DND-41 (cell line): ENCODE data around the gene RBFOX2.

Source experiments
- EZH2 ChIP-seq: IDR thresholded peaks from 3 replicates; pipeline ENCODE4 v1.6.1; 2012; ENCODE audit warnings: borderline replicate concordance, low read depth, mild to moderate bottlenecking, moderate library complexity, low read length, inconsistent platforms; ENCODE audit not compliant: severe bottlenecking
- TF ChIP-seq, protein P1 (sequence below): IDR thresholded peaks from 2 replicates; pipeline ENCODE4 v1.5.1; 2012; ENCODE audit warnings: borderline replicate concordance, low read length, moderate library complexity, mild to moderate bottlenecking; ENCODE audit not compliant: poor library complexity, severe bottlenecking; ENCODE audit errors: extremely low read depth

DNA sequence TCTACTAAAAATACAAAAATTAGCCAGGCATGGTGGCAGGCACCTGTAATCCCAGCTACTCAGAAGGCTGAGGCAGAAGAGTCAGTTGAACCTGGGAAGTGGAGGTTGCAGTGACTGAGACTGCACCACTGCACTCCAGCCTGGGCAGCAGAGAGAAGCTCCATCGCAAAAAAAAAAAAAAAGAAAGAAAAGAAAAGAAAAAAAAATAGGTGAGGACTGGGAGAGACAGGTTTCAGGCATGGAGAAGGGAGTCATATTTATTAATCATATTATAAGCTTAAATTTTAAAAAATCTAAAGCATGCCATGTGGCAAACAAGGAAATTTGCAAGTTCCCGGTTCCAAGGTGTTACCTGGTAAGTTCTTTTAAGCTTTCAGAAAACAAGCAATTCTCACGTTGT, 311.1 kb downstream of the RBFOX2 start, which contains the start of gene APOL5:
- TF ChIP-seq, protein P1, sequence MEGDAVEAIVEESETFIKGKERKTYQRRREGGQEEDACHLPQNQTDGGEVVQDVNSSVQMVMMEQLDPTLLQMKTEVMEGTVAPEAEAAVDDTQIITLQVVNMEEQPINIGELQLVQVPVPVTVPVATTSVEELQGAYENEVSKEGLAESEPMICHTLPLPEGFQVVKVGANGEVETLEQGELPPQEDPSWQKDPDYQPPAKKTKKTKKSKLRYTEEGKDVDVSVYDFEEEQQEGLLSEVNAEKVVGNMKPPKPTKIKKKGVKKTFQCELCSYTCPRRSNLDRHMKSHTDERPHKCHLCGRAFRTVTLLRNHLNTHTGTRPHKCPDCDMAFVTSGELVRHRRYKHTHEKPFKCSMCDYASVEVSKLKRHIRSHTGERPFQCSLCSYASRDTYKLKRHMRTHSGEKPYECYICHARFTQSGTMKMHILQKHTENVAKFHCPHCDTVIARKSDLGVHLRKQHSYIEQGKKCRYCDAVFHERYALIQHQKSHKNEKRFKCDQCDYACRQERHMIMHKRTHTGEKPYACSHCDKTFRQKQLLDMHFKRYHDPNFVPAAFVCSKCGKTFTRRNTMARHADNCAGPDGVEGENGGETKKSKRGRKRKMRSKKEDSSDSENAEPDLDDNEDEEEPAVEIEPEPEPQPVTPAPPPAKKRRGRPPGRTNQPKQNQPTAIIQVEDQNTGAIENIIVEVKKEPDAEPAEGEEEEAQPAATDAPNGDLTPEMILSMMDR = no peak
- TF ChIP-seq EZH2 = no peak
